ENCODE results near the gene RNF213.
A peak's percentile ranks its signal among the peaks of the same experiment; 100 is the strongest.

RNF213 gene

GRCh38 chr17:80414803-80415625, 154.4 kb downstream of the RNF213 start, which contains the start of gene ENDOV:
TSS of gene ENDOV (plus strand) at chr17:80415167. CDS start at chr17:80415195, 28 bp downstream.
- H3K27ac ChIP-seq: peak within 1 kb of the TSS; percentile 95
- H3K79me2 ChIP-seq: peaks cover 19% of the 10 kb centered on the region
- peak within 1 kb of the TSS; percentile 89 for H3K9ac ChIP-seq
- no peaks in the 10 kb centered on the region for H3K36me3 ChIP-seq (ENCODE audit: control insufficient read depth, insufficient read depth, low read length)
- peak within 1 kb of the TSS; percentile 98 for H2AFZ ChIP-seq
- H3K27me3 ChIP-seq (ENCODE audit: control insufficient read depth, insufficient read depth, low read length): no peaks in the 10 kb centered on the region
- peak within 1 kb of the TSS; percentile 84 for H3K4me2 ChIP-seq (ENCODE audit: low read length)
- no peak for TF ChIP-seq CTCF (IDR thresholded peaks at IDR 0.05)
- no peaks in the 10 kb centered on the region for H3K9me3 ChIP-seq (ENCODE audit: control insufficient read depth, low read length)
- peaks cover 6% of the 10 kb centered on the region for H3K4me1 ChIP-seq
- H3K4me3 ChIP-seq (ENCODE audit: low read depth, low read length): peak within 1 kb of the TSS; percentile 98

- Histone ChIP-seq H2AFZ (peak overlapping the region; percentile 98), H3K9me3 (ENCODE audit: control insufficient read depth, low read length) (no peaks in the 10 kb centered on the region), H3K79me2 (peaks cover 19% of the 10 kb centered on the region), H3K4me2 (ENCODE audit: low read length) (peak overlapping the region; percentile 84), H3K27me3 (ENCODE audit: control insufficient read depth, insufficient read depth, low read length) (no peaks in the 10 kb centered on the region), H3K4me1 (peaks cover 6% of the 10 kb centered on the region), H3K4me3 (ENCODE audit: low read depth, low read length) (peak overlapping the region; percentile 98), H3K9ac (peak overlapping the region; percentile 89), H3K36me3 (ENCODE audit: control insufficient read depth, insufficient read depth, low read length) (no peaks in the 10 kb centered on the region), H3K27ac (peak overlapping the region; percentile 95)
- TF ChIP-seq CTCF (IDR thresholded peaks at IDR 0.05): no peak
Observed at GRCh38 chr17:80415626-80416137, 155.0 kb downstream of the RNF213 start.

- Histone ChIP-seq H3K4me2 (ENCODE audit: low read length) (peak overlapping the region; percentile 51), H3K27ac (no peak overlapping the region), H3K36me3 (ENCODE audit: control insufficient read depth, insufficient read depth, low read length) (no peaks in the 10 kb centered on the region), H3K27me3 (ENCODE audit: control insufficient read depth, insufficient read depth, low read length) (no peaks in the 10 kb centered on the region), H2AFZ (no peak overlapping the region), H3K9me3 (ENCODE audit: control insufficient read depth, low read length) (no peaks in the 10 kb centered on the region), H3K9ac (no peak overlapping the region), H3K4me1 (peaks cover 6% of the 10 kb centered on the region), H3K4me3 (ENCODE audit: low read depth, low read length) (peak overlapping the region; percentile 98), H3K79me2 (peaks cover 19% of the 10 kb centered on the region)
- TF ChIP-seq CTCF (IDR thresholded peaks at IDR 0.05): no peak
Observed at GRCh38 chr17:80416260-80416939, 155.7 kb downstream of the RNF213 start.

- H3K9me3 ChIP-seq (ENCODE audit: control insufficient read depth, low read length): no peaks in the 10 kb centered on the region
- no peaks in the 10 kb centered on the region for H3K36me3 ChIP-seq (ENCODE audit: control insufficient read depth, insufficient read depth, low read length)
- H3K79me2 ChIP-seq: peaks cover 19% of the 10 kb centered on the region
- no peak overlapping the region for H3K4me3 ChIP-seq (ENCODE audit: low read depth, low read length)
- no peak overlapping the region for H3K4me2 ChIP-seq (ENCODE audit: low read length)
- no peak overlapping the region for H3K9ac ChIP-seq
- no peaks in the 10 kb centered on the region for H3K27me3 ChIP-seq (ENCODE audit: control insufficient read depth, insufficient read depth, low read length)
- peaks cover 6% of the 10 kb centered on the region for H3K4me1 ChIP-seq
- no peak for TF ChIP-seq CTCF (IDR thresholded peaks at IDR 0.05)
- no peak overlapping the region for H3K27ac ChIP-seq
- no peak overlapping the region for H2AFZ ChIP-seq
Observed at GRCh38 chr17:80416940-80417293, 156.3 kb downstream of the RNF213 start.
